PC-9 (cell line): ENCODE data around the gene PLAU.

Experiments used
- EZH2 ChIP-seq: fragments of 200-600 bp; sonication (generic); IDR thresholded peaks from 2 replicates; pipeline ENCODE4 v1.8.0; 2017; ENCODE audit warnings: antibody characterized with exemption, low read depth
- TF ChIP-seq, protein P1 (sequence below): fragments of 200-600 bp; sonication (generic); conservative IDR thresholded peaks from 2 replicates; pipeline ENCODE4 v1.6.1; 2017; ENCODE audit warnings: mixed run types, antibody characterized with exemption, mild to moderate bottlenecking, moderate library complexity

DNA sequence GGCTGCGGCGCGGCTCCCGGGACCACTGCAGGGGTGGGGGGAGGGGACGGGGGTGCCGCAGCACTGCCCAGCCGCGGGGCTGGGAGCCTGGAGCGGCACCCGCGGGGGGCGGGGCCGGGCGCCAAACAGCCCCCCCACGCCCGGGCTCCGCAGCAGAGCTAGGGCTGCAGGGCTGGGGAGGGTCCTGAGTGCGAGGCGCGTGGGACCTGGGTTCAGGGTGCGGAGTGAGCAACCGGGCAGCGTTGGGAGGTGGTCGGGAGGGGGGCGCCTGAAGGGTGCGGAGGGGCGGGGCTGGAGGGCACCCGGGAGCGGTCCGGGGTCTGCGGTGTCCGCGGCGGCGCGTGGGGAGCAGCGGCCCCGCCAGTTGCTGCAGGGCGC is 37.1 kb upstream of the PLAU start:
- TF ChIP-seq EZH2 = no peak
- TF ChIP-seq, protein P1, sequence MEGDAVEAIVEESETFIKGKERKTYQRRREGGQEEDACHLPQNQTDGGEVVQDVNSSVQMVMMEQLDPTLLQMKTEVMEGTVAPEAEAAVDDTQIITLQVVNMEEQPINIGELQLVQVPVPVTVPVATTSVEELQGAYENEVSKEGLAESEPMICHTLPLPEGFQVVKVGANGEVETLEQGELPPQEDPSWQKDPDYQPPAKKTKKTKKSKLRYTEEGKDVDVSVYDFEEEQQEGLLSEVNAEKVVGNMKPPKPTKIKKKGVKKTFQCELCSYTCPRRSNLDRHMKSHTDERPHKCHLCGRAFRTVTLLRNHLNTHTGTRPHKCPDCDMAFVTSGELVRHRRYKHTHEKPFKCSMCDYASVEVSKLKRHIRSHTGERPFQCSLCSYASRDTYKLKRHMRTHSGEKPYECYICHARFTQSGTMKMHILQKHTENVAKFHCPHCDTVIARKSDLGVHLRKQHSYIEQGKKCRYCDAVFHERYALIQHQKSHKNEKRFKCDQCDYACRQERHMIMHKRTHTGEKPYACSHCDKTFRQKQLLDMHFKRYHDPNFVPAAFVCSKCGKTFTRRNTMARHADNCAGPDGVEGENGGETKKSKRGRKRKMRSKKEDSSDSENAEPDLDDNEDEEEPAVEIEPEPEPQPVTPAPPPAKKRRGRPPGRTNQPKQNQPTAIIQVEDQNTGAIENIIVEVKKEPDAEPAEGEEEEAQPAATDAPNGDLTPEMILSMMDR = no peak
